IPS-18a (cell line): Measurements from ENCODE around the gene MUC5AC.

Experiments used
- H3K27ac ChIP-seq: one replicate; pipeline ENCODE4 v1.5.1; 2013; ENCODE audit warnings: low read length
- H3K27me3 ChIP-seq: one replicate; pipeline ENCODE4 v1.6.1; 2013; ENCODE audit warnings: mild to moderate bottlenecking, low read length; ENCODE audit not compliant: control insufficient read depth, insufficient read depth
- H3K36me3 ChIP-seq: one replicate; pipeline ENCODE4 v1.6.1; 2013; ENCODE audit warnings: low read depth, low read length; ENCODE audit not compliant: control insufficient read depth
- H3K4me1 ChIP-seq: one replicate; pipeline ENCODE4 v1.6.1; 2013; ENCODE audit warnings: low read depth, low read length; ENCODE audit not compliant: control insufficient read depth
- H3K4me3 ChIP-seq: one replicate; pipeline ENCODE4 v1.5.1; 2013; ENCODE audit warnings: low read length
- H3K9ac ChIP-seq: one replicate; pipeline ENCODE4 v1.6.1; 2013; ENCODE audit warnings: mild to moderate bottlenecking, low read length, moderate library complexity
- H3K9me3 ChIP-seq: one replicate; pipeline ENCODE4 v1.6.1; 2013; ENCODE audit warnings: low read depth, low read length; ENCODE audit not compliant: control insufficient read depth

The MUC5AC gene

DNA sequence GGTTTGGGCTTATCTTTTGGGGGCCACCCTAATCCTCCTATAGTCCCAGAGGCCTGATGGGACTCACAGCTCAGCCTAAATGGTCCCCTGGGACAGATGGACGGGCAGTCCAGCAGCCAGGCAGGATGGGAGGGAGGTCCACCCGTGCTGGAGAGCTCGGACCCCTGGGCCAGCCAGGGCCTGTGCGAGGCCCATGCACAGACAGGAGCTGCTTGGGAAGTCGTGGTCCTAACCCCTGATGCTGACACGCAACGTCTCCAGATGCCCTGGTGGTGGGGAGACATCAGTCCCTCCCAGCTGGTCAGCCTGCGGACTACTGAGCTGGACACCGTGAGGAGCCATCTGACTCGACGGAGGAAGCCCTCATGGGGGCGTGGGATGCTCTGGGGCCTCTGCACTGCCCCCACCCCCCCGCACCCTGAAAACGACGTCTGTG, 31.2 kb upstream of the MUC5AC start:
- Histone ChIP-seq H3K9ac (no peak overlapping the region), H3K4me3 (no peak overlapping the region), H3K27me3 (no peaks in the 10 kb centered on the region), H3K27ac (no peak overlapping the region), H3K9me3 (no peaks in the 10 kb centered on the region), H3K36me3 (no peaks in the 10 kb centered on the region), H3K4me1 (no peaks in the 10 kb centered on the region)

DNA sequence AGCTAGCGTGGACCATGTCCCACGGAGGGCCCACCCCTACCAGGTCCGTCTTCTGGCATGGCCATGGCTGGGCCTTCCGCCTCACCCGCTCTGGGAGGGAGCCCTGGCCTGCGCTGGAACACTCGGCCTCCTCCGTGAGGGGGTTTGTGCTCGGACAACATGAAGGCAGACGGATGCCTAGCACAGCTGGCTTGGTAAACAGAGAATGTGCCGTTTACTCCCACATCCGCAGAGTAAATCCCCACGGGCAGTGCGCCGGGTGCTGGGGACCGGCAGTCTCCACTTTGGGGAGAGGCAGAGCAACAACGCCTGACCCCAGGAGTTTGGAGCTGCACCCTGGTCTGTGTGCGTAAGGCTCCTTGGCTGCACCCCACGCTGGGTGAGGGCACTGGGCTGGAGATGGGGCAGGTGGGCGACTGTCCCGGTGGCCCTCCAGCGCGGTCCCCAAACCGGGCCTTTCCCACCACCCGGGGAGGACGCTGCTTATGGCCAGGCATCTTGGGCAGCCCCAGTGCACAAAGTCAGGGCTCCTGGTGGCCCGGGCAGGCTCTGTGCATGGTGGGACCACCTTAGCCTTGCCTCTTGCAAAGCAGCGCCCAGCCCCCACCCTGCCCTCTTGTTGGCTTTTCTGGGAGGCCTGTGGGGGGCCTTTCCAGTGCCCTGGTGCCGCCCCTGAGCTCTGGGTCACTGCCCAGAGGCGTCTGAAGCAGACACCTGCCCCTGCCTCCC, 30.7 kb upstream of the MUC5AC start:
- H3K4me1 ChIP-seq: no peaks in the 10 kb centered on the region
- no peak overlapping the region for H3K9ac ChIP-seq
- no peak overlapping the region for H3K4me3 ChIP-seq
- no peaks in the 10 kb centered on the region for H3K9me3 ChIP-seq
- H3K27me3 ChIP-seq: no peaks in the 10 kb centered on the region
- no peak overlapping the region for H3K27ac ChIP-seq
- no peaks in the 10 kb centered on the region for H3K36me3 ChIP-seq

DNA sequence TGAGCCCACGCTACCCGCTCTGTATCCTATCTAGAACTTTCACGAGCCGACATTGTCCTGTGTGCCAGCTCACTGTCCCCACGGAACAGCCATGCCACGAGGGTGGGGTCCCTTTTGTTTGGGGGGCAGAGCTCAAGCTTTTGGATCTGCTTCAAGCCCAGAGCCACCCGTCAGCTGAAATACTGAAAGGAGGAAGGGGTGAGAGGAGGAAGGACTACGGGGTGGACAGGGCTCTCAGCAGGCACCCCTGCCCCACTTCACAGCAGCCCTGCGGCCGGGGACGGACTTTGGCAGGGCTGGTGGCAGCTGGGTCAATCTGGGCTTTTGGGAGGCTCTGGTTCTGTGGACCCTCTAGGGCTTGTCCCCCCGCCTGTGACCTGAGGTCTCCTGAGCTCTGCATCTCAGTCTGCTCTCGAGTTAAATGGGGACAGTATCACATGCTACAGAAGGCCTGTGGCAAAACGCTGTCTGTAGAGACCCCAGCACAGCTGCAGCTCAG, 30.0 kb upstream of the MUC5AC start:
- Histone ChIP-seq H3K27me3 (no peaks in the 10 kb centered on the region), H3K4me3 (no peak overlapping the region), H3K9ac (no peak overlapping the region), H3K36me3 (no peaks in the 10 kb centered on the region), H3K27ac (no peak overlapping the region), H3K4me1 (no peaks in the 10 kb centered on the region), H3K9me3 (no peaks in the 10 kb centered on the region)

DNA sequence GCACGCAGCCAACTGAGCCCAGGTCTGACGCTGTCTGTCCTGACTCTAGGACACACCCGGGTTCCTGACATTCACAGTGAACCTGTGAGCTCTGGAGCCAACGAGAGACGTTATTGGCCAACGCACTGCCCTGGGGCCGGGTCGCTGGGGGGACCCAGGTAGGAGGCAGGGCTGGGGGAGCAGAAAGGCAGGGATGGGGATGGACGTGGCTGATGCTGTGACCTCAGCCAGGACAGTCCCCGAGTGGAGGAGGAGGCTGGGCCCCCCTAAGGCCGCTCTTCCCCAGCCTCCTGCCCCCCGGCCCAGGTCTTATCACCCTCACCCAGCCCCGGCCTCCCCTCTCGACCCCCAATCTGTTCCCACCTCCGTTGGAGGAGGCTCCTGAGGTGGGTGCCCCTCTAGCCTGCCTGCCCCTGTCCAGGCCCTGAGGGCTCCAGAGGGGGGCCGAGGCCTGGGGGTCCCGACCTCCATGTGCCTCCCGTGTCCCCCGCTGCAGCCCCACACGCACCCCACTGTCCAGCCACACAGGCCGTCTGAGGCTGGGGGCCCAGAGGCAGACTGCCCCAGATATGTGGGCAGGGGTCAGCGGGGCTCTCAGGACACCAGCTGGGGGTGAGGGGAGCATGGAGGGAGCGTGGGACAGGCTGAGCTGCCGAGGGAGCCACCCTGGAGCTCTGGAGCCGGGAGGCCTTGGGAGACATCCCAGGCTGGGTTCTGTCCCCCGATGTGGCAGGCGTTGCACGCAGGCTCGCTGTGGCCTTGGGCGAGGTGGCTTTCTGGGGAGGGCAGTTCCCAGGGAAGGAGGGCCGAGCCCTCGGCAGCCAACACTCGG, 29.2 kb upstream of the MUC5AC start:
- Histone ChIP-seq H3K27ac (no peak overlapping the region), H3K27me3 (no peaks in the 10 kb centered on the region), H3K4me1 (no peaks in the 10 kb centered on the region), H3K9me3 (no peaks in the 10 kb centered on the region), H3K4me3 (no peak overlapping the region), H3K36me3 (no peaks in the 10 kb centered on the region), H3K9ac (no peak overlapping the region)

DNA sequence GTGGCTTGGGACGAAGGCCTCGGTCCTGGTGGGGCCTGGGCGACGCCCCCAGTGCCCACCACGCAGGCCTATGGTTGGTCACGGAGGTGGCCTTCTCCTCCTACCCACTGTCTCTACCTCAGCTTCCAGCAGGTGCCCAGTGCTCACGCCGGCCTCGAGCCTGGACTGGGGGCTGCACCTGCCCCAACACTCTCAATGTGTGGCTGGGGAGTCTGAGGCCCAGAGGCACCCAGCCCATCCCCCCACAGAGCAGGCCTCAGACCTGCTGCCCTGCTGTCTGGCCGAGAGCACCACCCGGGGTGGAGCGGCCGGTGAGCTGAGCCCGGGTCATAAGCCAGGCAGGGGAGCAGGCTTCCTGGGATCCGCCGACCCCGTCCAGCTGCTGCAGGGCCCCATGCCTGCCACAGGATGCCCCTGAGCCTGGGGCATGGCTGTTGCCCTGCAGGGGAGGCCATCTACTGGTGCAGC, 28.6 kb upstream of the MUC5AC start:
- Histone ChIP-seq H3K4me1 (no peaks in the 10 kb centered on the region), H3K27me3 (no peaks in the 10 kb centered on the region), H3K27ac (no peak overlapping the region), H3K4me3 (no peak overlapping the region), H3K36me3 (no peaks in the 10 kb centered on the region), H3K9me3 (no peaks in the 10 kb centered on the region), H3K9ac (no peak overlapping the region)

DNA sequence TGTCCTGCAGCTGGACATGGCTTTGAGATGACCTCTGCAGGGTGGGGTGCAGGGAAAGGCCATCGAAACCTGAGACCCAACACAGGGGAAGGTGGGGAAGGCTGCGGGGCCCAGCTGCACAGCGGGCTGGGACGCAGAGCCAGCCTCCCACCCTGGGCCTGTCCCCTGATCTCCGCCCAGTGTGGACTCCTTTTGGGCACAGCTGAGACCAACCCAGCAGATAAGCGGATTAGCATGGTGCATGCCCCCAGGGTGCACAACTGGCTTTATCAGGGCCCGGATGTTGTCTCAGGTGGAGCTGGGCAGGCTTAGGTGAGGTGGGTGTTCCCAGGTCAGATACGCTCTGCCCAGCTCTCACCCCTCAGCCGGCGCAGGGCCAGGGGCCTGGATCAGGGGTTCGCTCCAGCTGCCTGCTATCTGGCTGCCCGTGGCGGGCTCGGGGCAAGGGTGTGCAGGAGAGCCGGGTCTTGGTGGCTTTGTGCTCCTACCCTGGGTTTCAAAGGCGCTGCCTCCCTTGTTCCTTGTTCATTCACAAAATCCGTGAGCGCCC, 28.1 kb upstream of the MUC5AC start:
- Histone ChIP-seq H3K4me1 (no peaks in the 10 kb centered on the region), H3K4me3 (no peak overlapping the region), H3K9me3 (no peaks in the 10 kb centered on the region), H3K27ac (no peak overlapping the region), H3K9ac (no peak overlapping the region), H3K36me3 (no peaks in the 10 kb centered on the region), H3K27me3 (no peaks in the 10 kb centered on the region)

DNA sequence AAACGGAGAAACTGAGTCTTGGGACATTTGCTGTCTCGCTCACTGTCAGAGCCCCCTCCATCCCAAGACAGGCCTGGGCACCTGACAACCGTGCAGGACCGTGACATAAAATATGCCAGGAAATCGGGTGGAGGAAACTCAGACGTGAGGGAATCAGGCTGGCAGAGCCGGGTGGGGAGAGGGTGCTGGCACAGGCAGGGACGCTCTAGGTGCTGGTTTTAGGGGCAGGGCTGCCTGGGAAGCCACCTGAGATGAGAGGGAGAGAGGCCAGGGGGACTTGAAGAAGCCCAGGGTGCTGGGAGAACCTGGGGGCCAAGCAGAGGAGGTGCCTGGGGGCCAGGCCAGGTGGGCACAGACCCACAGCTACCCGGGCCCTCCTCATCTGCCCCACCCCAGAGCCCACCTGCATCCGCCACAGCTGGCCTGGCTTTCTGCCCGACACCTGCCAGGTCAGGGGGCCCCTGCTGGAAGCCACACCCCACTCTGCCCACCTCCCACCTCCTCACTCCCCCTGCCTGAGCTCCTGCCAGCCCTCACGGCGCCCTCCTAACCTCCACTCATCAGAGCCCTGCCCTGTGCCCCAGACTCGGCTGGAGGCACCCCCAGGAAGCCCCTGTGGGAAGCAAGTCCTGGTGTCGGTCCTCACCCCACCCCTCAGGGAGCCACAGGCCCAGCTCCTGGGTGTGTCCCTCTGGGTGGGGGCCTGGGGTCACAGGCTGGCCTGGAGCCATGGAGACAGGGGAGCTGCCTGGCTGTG, 27.3 kb upstream of the MUC5AC start:
- Histone ChIP-seq H3K4me1 (no peaks in the 10 kb centered on the region), H3K9ac (no peak overlapping the region), H3K4me3 (no peak overlapping the region), H3K36me3 (no peaks in the 10 kb centered on the region), H3K27me3 (no peaks in the 10 kb centered on the region), H3K9me3 (no peaks in the 10 kb centered on the region), H3K27ac (no peak overlapping the region)

DNA sequence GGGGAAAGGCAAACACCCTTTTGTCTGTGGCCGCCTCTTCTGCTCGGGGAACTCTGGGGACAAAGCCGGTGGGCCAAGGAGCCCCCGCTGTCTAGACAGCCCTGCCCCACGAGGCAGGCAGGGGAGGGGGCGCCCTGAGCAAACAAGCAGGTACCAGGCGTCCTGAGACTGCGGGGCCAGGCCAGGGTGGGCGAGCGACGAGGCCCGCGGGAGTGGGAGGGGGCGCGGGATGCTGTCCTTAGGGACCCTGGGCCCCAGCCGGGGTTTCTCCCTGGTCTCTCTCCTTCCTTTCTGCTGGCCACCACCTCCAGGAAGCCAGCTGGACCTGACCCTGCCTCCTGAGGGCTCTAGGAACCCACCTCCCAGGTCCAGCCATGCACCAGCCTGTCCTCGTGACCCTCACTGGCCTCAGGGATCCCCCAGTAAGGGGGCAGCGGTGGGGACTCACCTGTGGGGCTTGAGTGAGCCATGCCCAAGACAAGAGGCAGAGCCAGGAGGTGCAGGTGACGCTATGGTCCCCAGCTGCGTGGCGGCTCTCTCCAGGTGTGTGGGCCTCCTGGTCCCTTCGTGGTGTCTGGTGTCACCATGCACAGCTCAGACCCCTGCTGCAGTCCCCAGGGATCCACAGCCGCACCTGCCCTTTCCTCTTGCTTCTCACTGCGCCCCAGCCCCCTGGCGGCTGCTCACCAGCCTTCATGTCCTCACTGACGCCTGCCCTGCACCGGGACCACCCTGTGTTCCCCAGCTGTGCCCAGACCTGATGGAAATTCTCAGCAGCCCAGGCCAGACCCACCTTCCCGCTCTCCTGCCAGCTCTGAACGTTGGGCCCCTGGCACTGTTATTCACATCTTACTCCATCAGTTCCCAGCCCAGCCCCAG, 26.5 kb upstream of the MUC5AC start:
- H3K4me3 ChIP-seq: no peak overlapping the region
- no peaks in the 10 kb centered on the region for H3K4me1 ChIP-seq
- no peaks in the 10 kb centered on the region for H3K36me3 ChIP-seq
- no peaks in the 10 kb centered on the region for H3K27me3 ChIP-seq
- H3K9ac ChIP-seq: no peak overlapping the region
- H3K9me3 ChIP-seq: no peaks in the 10 kb centered on the region
- no peak overlapping the region for H3K27ac ChIP-seq

DNA sequence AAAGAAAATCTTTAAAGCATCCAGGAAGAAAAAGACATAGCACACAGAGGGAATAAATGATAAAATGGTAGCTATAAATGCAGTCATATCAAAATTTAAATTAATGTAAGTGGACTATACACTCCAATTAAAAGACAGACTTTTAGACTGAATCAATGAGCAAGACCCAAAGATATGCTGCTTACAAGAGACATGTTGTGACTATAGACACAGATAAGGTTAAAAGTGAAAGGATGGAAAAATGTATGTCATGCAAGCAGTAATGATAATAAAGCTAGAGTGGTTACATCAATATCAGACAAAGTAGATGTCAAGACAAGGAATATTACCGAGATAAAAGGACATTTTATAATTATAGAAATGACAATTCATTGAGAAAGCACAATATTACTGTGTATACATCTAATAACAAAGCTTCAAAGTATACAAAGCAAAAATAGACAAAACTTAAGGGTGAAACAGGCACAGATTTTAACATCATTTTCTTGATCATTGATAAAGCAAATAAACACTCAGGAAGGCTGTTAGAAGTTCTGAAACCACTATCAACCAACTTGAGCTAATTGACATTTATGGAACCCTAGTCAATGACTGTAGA, 22.8 kb upstream of the MUC5AC start:
- Histone ChIP-seq H3K27ac (no peak overlapping the region), H3K27me3 (no peaks in the 10 kb centered on the region), H3K4me3 (no peak overlapping the region), H3K36me3 (no peaks in the 10 kb centered on the region), H3K9ac (no peak overlapping the region), H3K9me3 (no peaks in the 10 kb centered on the region), H3K4me1 (no peaks in the 10 kb centered on the region)

DNA sequence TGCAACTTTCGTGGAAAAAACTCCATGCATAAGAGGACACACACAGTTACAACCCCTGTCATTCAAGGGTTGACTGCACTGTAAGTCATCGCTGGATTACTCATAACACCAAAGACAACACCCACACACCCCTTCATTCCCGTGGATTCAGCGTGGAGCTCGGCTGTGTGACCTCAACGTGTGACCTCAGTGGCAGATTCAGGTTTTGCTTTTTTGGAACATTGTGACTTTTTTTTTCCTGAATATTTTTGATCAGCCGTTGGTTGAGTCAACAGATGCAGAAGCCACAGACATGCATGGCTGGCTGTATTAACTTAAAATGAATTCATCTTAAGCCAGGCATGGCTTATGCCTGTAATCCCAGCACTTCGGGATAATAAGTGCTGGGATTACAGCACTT, 19.7 kb upstream of the MUC5AC start:
- H3K27me3 ChIP-seq: no peaks in the 10 kb centered on the region
- peaks cover under 1% of the 10 kb centered on the region for H3K9me3 ChIP-seq
- H3K27ac ChIP-seq: no peak overlapping the region

More for the DNA sequence above, 19.7 kb upstream of the MUC5AC start:
- no peaks in the 10 kb centered on the region for H3K4me1 ChIP-seq
- H3K4me3 ChIP-seq: no peak overlapping the region
- no peaks in the 10 kb centered on the region for H3K36me3 ChIP-seq
- H3K9ac ChIP-seq: no peak overlapping the region
